ENCODE measurements around the gene EPOP.

EPOP gene

GRCh38 chr17:38705803-38706504 is 31.2 kb upstream of the EPOP start:
- DNase-seq = peak in 2 of 5 donors; percentile 20 to 25

GRCh38 chr17:38705523-38705802 is 30.7 kb upstream of the EPOP start:
- DNase-seq = no peak

GRCh38 chr17:38704606-38705522 is 30.1 kb upstream of the EPOP start, which contains the start of gene MLLT6:
Gene MLLT6, plus strand, starts transcription at chr17:38705273. Its CDS starts 360 bp downstream, at chr17:38705633.
- peak; percentile 70 to 83 (median 76) for DNase-seq

GRCh38 chr17:38703742-38704605 is 29.2 kb upstream of the EPOP start:
- DNase-seq = peak; percentile 52 to 82 (median 66)

- DNase-seq = no peak
These were observed 28.4 kb upstream of the EPOP start for GRCh38 chr17:38702916-38703741.

- peak; percentile 66 to 90 (median 75) for DNase-seq
These were observed 27.6 kb upstream of the EPOP start for GRCh38 chr17:38702166-38702915.

GRCh38 chr17:38701504-38702165 is 26.9 kb upstream of the EPOP start:
- peak; percentile 39 to 83 (median 55) for DNase-seq

- no peak for DNase-seq
These were observed 24.0 kb upstream of the EPOP start for GRCh38 chr17:38698760-38699159.

GRCh38 chr17:38697061-38697820 is 22.5 kb upstream of the EPOP start:
- DNase-seq = no peak

- no peak for DNase-seq
These were observed 19.1 kb upstream of the EPOP start for GRCh38 chr17:38693700-38694329.

GRCh38 chr17:38691154-38691553 is 16.4 kb upstream of the EPOP start:
- DNase-seq = no peak

GRCh38 chr17:38690386-38690785 is 15.6 kb upstream of the EPOP start:
- DNase-seq = no peak

- DNase-seq = no peak
These were observed 12.5 kb upstream of the EPOP start for GRCh38 chr17:38687286-38687685.

- no peak for DNase-seq
These were observed 10.7 kb upstream of the EPOP start for GRCh38 chr17:38685491-38685890.

- no peak for DNase-seq
These were observed 6.3 kb upstream of the EPOP start for GRCh38 chr17:38681096-38681495.

GRCh38 chr17:38677819-38678218 is 3.1 kb upstream of the EPOP start:
- no peak for DNase-seq

- DNase-seq = peak; percentile 35 to 80 (median 61)
These were observed 2.1 kb upstream of the EPOP start for GRCh38 chr17:38676706-38677504.

GRCh38 chr17:38674014-38674748 is 576 bp downstream of the EPOP start:
- peak in 2 of 5 donors; percentile 15 to 27 for DNase-seq
